Vagina (tissue), 2 donors: ENCODE data around the gene MYCN. TPM values are rescaled to one million over a fixed set of nuclear protein-coding genes. Genes with fewer than 3 reads are reported as not detected.

Experiments used
- DNase-seq, 2 donors: peaks; one replicate each; pipeline ENCODE4 v3.0.0-alpha.2; 2017; ENCODE audit errors: extremely low spot score in 2 of 2
- H3K27ac ChIP-seq: fragments of 200-600 bp; sonication (generic); one replicate; pipeline ENCODE4 v1.5.1; 2019
- H3K27me3 ChIP-seq: fragments of 200-600 bp; sonication (generic); one replicate; pipeline ENCODE4 v1.5.1; 2019
- H3K36me3 ChIP-seq, 2 donors: fragments of 200-600 bp; sonication (generic); one replicate each; pipeline ENCODE4 v1.5.1; 2017 to 2019
- H3K4me1 ChIP-seq: fragments of 200-600 bp; sonication (generic); one replicate; pipeline ENCODE4 v1.5.1; 2019
- H3K4me3 ChIP-seq, 2 donors: fragments of 200-600 bp; sonication (generic); 1 replicate in 1 of 2; 2 replicates in 1 of 2; pipeline ENCODE4 v1.5.1; 2016 to 2019
- H3K9me3 ChIP-seq: fragments of 200-600 bp; sonication (generic); one replicate; pipeline ENCODE4 v1.5.1; 2019
- CTCF ChIP-seq, 3 experiments: fragments of 450-650 bp in 2 of 3; fragments of 200-600 bp in 1 of 3; sonication (generic) in 1 of 3; IDR thresholded peaks; one replicate each; pipeline ENCODE4 v1.5.1; 2017 to 2019; ENCODE audit warnings: antibody characterized with exemption in 3 of 3, mild to moderate bottlenecking in 2 of 3, moderate library complexity in 2 of 3
- POLR2A ChIP-seq, 2 donors: fragments of 450-650 bp; IDR thresholded peaks; one replicate each; pipeline ENCODE4 v1.6.1; 2017; ENCODE audit warnings: antibody characterized with exemption in 2 of 2, mild to moderate bottlenecking in 2 of 2, moderate library complexity in 2 of 2
- POLR2AphosphoS5 ChIP-seq, 2 donors: sonication (generic); formaldehyde crosslinking; IDR thresholded peaks; one replicate each; pipeline ENCODE4 v1.9.0; 2017; ENCODE audit warnings: antibody characterized with exemption in 2 of 2, mild to moderate bottlenecking in 2 of 2, low read depth in 1 of 2; ENCODE audit not compliant: insufficient read depth in 1 of 2
- intact Hi-C: fragments of 100-400 bp; cut with DNase I; formaldehyde crosslinking; loops from one replicate; pipeline ENCODE4 v1.15.1; 2023
- total RNA-seq: library from RNA; depleted of rRNA; stranded (reverse); fragments of >200 nt; gene quantifications from one replicate; pipeline ENCODE4 v1.2.3, GENCODE V29; 2016

MYCN gene
- total RNA-seq, 1 donor from 2014 or later = 2.0 TPM

- no peak overlapping the region for H3K27ac ChIP-seq
- intact Hi-C loops = no loop called here
- DNase-seq = no peak
- no peaks in the 10 kb centered on the region for H3K36me3 ChIP-seq
- H3K9me3 ChIP-seq = no peaks in the 10 kb centered on the region
- no peaks in the 10 kb centered on the region for H3K27me3 ChIP-seq
- H3K4me3 ChIP-seq = no peak overlapping the region
- H3K4me1 ChIP-seq = no peaks in the 10 kb centered on the region
- TF ChIP-seq CTCF (IDR thresholded peaks at IDR 0.05) (no peak), POLR2A (IDR thresholded peaks at IDR 0.05) (no peak), POLR2AphosphoS5 (IDR thresholded peaks at IDR 0.05; ENCODE audit: insufficient read depth in 1 of 2, low read depth in 1 of 2) (no peak)
Observed at GRCh38 chr2:15932394-15933183, 7.8 kb upstream of the MYCN start.

GRCh38 chr2:15933184-15933845, 7.0 kb upstream of the MYCN start:
- no peak for DNase-seq
- intact Hi-C loops = no loop called here

GRCh38 chr2:15934291-15934945, 5.9 kb upstream of the MYCN start:
- TF ChIP-seq POLR2A (IDR thresholded peaks at IDR 0.05) = no peak
- no peak for TF ChIP-seq POLR2AphosphoS5 (IDR thresholded peaks at IDR 0.05; ENCODE audit: insufficient read depth in 1 of 2, low read depth in 1 of 2)
- no peak for TF ChIP-seq CTCF (IDR thresholded peaks at IDR 0.05)
- no peaks in the 10 kb centered on the region for H3K36me3 ChIP-seq
- intact Hi-C loops = no loop called here
- no peak overlapping the region for H3K4me3 ChIP-seq
- H3K27me3 ChIP-seq = no peaks in the 10 kb centered on the region
- no peaks in the 10 kb centered on the region for H3K9me3 ChIP-seq
- no peak for DNase-seq
- no peak overlapping the region for H3K27ac ChIP-seq
- H3K4me1 ChIP-seq = peaks cover 3% of the 10 kb centered on the region

More at GRCh38 chr2:15933184-15933845, 7.0 kb upstream of the MYCN start:
- H3K27ac ChIP-seq = no peak overlapping the region
- H3K4me3 ChIP-seq = no peak overlapping the region
- H3K27me3 ChIP-seq = no peaks in the 10 kb centered on the region
- no peaks in the 10 kb centered on the region for H3K36me3 ChIP-seq
- H3K9me3 ChIP-seq = no peaks in the 10 kb centered on the region
- H3K4me1 ChIP-seq = no peaks in the 10 kb centered on the region
- TF ChIP-seq POLR2A (IDR thresholded peaks at IDR 0.05) (no peak), POLR2AphosphoS5 (IDR thresholded peaks at IDR 0.05; ENCODE audit: insufficient read depth in 1 of 2, low read depth in 1 of 2) (no peak), CTCF (IDR thresholded peaks at IDR 0.05) (no peak)

GRCh38 chr2:15935189-15935588, 5.2 kb upstream of the MYCN start:
- Histone ChIP-seq H3K36me3 (no peaks in the 10 kb centered on the region), H3K4me1 (peaks cover 10% of the 10 kb centered on the region), H3K27ac (no peak overlapping the region), H3K4me3 (no peak overlapping the region), H3K27me3 (no peaks in the 10 kb centered on the region), H3K9me3 (no peaks in the 10 kb centered on the region)
- no peak for DNase-seq
- TF ChIP-seq POLR2A (IDR thresholded peaks at IDR 0.05) (no peak), POLR2AphosphoS5 (IDR thresholded peaks at IDR 0.05; ENCODE audit: insufficient read depth in 1 of 2, low read depth in 1 of 2) (no peak), CTCF (IDR thresholded peaks at IDR 0.05) (no peak)
- intact Hi-C loops = loop anchor here (5.0 kb wide), 1 partner anchor 672 kb away; no protein-coding TSS in a partner anchor
